DLD1 (cell line): ENCODE results near the gene UPF1.
"Not testable (repeated sequence)": the region's sequence is repeated elsewhere in the genome, so short reads cannot be mapped to it uniquely, and the experiment has no call there.

ENCODE experiments used
- in situ Hi-C: cut with HindIII; loops from 2 replicates; pipeline ENCODE4 v1.10.0; 2017; ENCODE audit warnings: low sequenced_read_pairs

UPF1 gene

DNA sequence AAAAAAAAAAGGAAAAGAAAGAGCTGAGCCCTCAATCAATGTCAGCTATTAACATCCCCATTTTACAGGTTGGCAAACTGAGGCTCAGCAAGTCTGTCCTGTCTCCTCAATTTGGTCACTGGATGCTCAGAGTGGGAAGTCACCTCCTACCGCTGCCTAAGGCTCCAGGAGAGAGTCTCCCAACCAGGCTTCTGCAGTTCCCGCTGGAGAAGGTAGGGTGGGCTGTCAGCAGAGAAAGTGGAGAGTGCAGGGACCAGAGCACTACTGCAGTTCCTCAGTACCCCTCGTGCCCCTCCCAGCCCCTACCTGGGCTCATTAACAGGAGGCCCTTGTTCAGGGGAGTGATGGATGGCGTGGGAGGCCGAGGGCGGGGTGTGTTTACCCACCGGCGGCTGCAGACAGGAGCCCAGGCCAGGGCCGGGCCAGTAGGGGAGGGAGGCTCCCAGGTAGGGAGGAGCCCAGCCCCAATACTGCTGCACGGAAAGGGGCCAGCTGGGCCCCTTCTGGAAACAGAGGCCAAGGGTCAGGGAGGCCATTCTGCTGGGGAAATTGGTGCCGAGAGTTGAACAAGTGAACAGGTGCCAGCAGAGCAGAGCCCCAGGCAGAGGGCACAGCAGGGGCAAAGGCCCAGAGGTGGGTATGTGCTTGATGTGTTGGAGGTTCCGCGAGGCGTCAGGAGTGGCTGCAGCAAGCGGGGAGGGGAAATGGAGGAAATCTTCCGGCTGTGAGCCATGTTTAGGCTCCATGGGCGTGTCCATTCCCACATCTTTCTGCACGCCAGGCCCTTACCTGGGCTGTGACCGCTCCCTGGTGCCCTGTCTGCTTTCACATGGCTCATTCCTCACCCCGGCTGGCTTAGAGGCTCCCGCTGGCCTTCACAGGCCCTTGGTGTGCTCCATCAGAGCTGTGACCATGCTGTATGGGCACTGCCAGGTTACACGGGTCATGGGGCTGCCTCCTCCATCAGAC, 33.1 kb upstream of the UPF1 start:
- in situ Hi-C loops = no loop called here

DNA sequence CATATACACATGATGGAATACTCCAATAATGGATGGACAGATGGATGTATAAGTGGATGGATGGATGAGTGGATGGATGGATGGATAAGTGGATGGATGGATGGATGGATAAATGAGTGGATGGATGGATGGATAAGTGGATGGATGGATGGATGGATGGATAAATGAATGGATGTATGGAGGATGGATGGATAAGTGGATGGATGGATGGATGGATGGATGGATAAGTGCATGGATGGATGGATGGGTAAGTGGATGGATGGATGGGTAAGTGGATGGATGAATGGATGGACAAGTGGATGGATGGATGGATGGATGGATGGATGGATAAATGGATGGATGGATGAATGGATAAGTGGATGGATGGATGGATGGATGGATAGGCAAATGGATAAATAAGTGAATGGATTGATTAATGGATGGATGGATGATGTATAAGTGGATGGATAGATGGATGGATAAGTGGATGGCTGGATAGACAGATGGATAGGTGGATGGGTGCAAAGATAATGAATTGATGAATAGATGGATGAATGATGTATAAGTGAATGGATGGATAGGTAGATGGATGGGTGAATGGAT, 32.3 kb upstream of the UPF1 start:
- in situ Hi-C loops = no loop called here

DNA sequence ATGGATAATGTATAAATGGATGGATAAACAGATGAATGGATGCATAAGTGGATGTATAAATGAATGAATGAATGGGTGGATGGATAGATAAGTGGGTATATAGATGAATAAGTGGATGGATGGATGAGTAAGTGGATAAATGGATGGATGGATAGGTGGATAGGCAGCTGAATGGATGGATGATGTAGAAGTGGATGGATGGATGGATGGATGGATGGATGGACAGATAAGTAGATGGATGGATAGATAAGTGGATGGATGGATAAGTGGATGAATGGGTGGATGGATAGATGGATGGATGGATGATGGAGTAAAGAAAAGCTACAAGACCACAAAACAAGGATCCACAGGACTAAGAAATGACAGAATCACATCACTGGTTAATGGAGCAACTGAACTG, 31.7 kb upstream of the UPF1 start:
- in situ Hi-C loops = no loop called here

DNA sequence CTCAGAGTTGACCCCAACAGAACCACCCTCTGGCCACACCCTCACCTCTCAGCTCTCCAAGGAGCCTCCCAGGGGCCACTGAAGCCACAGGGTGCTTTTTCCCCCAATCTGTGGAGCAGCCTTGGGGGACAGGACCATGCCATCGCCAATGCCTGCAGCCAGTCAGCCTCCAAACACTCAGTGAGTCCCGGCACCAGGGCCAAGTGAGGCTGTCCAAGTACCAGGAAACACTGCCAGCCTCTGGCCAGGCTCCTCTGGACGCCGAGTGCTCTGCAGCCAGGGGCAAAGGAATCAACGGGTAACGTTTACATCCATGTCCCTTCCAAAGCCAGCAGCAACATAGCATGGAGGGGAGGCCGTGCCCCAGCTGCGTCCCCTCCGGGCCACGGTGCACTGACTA, 31.1 kb upstream of the UPF1 start:
- in situ Hi-C loops = no loop called here

DNA sequence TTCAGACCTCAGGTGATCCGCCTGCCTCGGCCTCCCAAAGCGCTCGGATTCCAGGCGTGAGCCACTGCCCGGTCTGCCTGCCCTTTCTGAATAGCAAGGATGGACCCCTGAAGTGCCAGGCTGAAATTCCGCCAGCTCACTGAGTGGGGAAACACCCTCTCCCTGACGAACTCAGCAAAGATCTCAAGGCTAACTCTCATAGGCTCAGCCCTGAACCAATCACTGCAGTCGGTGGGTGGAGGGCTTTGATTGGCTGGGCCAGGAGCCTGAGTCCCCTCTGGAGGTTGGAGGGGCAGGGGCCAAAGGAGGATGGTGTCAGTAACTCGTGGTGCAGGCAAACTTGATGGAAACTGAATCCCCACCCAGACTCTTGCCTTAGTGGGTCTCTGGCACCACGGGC, 29.4 kb upstream of the UPF1 start:
- in situ Hi-C loops = no loop called here

DNA sequence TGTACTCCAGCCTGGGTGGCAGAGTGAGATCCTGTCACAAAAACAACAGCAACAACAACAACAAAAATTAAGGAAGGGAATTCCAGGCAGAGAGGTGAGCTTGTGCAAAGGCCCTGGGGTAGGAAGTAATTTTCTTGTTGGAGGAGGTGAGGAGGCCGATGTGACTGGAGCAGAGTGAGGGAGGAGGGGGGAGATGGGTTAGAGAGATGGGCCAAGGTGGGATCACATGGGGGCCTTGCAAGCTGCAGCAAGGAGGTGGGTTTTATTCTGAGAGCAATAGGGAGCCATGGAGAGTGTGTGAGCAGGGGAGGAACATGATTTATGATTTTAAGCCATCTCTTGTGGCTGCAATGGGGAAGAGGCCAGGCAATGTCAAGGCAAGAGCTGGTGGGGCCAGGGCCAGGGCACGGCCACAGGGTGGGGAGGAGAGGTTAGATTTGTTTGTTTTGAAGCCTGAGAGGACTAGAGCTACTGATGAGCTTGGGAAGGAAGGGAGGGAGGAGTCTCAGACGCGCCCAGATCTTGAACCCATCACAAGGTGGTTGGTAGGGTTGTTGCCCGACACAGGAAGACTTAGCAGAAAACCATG, 28.1 kb upstream of the UPF1 start:
- in situ Hi-C loops = no loop called here

DNA sequence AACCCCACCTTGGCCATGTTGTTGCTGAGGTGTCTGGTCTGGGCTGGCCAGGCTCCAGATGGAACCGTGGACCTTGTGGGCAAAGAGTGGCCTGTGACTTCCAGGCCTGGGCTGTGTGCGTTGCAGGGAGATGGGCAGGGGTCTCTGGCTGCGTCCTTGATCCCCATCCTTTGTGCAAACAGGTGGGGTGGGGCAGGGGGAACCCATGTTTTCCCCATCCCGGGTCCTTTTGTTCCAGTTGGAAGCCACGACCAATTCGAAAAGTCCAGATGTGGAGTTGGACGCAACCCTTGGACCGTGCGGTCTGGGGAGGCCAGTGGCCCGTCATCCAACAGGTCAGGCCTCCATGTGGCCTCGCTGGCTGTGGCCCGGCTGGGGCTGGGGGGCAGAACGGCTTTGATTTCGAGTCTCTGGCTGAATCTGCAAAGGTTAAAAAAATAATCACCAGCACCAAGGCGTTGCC, 27.6 kb upstream of the UPF1 start:
- in situ Hi-C loops = no loop called here

DNA sequence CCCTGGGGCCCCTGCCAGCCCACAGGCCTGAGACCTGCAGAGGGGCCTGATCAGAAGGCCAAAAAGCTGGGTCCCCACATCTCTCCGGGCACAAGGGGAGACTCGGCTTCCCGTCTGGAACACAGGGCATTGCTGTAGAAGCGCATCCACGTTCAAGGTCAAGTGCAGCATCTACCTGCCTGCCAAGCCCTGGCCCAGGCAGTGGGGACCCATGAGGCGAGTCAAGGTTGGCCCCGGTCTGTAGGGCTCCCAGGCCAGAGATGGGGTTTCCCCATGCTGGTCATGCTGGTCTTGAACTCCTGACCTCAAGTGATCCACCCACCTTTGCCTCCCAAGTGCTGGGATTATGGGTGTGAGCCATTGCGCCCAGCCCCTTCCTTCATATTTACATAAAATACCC, 27.1 kb upstream of the UPF1 start:
- in situ Hi-C loops = no loop called here

DNA sequence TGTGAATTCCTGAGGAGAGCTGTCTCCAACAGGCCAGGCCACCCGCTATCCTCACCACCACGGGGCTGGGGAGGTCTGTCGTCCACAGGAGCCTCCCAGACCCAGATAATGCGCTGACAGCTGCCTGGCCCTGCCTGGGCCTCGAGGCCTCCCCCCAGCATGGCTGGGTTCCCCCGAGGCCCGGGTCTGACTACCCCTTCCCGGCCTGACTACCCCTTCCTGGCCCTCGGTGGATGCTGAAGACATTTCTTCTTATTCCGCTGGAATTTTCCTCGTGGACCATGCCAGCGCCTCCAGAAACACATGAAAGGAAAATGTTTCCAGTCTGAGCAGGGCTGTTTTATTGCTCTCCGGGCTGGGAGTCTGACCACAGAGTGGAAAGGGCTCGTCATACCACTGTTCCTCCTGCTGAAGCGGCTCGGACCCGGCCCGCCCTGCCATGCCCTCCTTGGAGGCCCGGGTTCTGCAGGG, 23.9 kb upstream of the UPF1 start:
- in situ Hi-C loops = no loop called here

DNA sequence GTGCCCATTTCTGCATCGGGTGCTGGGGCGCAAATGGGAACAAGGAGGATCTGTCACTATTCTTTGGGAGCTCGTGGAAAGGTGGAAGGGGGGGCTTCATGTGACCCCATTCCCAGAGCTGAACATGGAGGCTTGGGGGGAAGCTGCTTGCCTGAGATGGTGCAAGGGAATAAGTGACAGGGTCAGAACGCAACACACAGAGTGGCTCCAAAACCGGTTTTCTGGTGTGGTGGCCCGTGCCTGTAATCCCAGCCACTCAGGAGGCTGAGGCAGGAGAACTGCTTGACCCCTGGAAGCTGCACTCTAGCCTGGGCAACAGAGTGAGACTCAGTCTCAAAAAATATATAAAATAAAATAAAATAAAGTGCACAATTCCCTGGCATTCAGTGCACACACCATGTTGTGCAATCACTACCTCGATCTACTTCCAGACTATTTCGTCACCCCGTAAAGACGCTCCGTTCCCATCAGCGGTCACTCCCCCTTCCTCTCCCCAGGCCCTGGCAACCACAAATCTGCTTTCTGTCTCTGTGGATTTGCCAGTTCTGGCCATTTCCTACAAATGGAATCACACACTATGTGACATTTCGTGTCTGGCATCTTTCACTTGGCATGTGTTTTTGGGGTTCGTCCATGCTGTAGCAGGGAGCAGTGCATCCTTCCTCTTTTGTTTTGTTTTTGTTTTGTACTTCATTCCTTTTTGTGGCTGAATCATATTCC, 22.4 kb upstream of the UPF1 start:
- in situ Hi-C loops = no loop called here

DNA sequence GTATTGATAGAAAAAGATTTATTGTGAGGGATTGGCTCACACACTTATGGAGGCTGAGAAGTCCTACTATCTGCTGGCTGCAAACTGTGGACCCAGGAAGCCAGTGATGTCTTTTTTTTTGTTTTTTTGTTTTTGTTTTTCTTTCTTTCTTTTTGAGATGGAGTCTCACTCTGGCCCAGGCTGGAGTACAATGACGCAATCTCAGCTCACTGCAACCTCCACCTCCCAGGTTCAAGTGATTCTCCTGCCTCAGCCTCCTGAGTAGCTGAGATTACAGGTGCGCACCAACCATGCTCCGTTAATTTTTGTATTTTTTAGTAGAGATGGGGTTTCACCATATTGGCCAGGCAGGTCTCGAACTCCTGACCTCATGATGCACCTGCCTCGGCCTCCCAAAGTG, 20.1 kb upstream of the UPF1 start:
- in situ Hi-C loops = not testable (repeated sequence)

DNA sequence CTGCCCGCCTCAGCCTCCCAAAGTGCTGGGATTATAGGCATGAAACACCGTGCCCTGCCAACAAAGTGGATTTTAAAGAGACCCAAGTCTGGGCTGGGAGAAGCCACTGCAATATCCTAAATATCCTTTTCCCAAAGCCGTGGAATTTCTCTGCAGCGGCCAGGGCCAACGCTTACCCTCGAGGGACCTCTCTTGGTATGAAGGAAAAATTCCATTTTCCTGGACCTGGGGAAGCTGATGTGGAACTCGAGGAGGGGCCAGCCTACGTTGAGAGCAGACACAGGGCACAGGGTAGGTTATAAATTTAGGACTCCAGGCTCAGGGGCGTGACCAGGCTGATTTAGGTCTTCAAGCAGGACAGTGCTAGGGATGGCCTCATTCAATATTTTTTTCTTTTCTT, 17.7 kb upstream of the UPF1 start:
- in situ Hi-C loops = no loop called here

DNA sequence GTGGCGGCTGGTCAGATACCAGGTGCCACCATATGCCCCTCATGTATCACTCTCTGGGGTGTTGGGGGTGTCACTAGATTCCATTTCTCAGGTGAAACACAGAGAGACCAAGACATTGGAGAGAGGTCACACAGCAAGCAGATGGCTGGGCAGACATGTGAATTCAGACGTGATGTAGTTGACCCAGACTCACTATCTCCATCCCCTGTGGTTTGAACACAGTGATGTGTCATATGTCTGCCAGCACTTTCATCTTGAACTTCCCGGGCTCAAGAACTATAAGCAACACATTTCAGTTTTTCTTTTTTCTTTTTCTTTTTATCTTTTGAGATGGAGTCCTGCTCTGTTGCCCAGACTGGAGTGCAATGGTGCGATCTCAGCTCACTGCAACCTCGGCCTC, 16.1 kb upstream of the UPF1 start:
- in situ Hi-C loops = no loop called here

DNA sequence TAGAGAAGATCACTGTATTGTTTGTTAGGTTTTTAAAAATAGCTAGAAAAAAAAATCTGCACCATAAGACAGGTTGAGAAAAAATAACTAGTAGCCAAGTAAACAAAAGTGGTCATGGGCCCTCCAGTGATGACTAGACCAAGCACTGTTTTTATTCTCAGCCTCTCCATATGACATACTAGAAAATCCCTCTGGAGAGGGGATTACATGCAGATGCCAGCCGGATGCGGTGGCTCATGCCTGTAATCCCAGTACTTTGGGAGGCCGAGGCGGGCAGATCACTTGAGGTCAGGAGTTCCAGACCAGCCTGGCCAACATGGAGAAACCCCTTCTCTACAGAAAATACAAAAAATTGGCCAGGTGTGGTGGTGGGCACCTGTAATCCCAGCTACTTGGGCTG, 15.1 kb upstream of the UPF1 start:
- in situ Hi-C loops = not testable (repeated sequence)

DNA sequence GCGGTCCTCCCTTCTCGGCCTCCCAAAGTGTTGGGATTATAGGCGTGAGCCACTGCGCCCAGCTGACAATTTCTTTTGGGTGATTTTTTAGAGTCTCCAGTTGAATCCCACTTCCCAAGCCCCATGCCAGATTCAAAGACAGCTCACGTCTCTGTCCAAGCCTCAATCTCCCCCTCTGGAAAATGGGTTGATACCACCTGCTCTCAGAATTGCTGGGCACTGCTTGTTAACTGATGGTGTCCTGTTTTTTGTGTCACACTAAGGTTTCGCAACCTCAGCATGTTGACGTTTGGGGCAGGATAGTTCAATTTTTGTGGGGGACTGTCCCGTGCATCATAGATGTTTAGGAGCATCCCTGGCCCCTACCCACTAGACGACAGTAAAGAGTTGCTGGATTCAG, 14.2 kb upstream of the UPF1 start:
- in situ Hi-C loops = no loop called here

DNA sequence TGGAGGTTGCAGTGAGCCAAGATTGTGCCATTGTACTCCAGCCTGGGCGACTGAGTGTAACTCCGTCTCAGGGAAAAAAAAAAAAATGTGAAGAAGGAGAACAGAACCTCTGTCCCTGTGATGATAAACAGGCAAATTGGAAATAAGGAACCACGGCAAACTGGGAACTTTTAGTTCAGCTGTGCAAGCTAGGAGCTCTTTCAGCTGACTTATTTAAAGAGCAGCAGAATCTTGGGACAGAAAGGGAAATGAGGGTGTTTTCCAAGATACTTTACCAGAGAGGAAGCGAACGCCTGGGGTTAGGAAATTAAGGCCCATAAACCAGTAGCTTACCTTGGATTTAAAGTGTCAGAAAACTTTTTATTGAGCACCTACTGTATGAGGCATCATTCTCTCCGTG, 3.0 kb upstream of the UPF1 start:
- in situ Hi-C loops = no loop called here

DNA sequence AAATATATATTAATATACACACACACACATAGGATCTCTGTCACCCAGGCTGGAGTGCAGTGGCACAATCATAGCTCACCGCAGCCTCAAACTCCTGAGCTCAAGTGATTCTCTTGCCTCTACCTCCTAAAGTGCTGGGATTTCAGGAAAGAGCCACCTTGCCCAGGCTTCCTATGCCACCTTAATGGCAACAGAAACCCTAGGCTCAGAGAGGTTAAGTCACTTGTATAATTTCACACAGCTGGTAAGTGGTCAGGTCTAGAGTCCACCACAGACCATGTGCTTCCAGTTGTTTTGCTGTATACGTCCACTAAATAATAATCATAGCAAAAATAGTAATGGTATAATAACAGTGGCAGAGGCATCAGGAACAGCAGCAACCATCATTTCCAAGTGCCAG, 1.3 kb upstream of the UPF1 start:
- in situ Hi-C loops = no loop called here

DNA sequence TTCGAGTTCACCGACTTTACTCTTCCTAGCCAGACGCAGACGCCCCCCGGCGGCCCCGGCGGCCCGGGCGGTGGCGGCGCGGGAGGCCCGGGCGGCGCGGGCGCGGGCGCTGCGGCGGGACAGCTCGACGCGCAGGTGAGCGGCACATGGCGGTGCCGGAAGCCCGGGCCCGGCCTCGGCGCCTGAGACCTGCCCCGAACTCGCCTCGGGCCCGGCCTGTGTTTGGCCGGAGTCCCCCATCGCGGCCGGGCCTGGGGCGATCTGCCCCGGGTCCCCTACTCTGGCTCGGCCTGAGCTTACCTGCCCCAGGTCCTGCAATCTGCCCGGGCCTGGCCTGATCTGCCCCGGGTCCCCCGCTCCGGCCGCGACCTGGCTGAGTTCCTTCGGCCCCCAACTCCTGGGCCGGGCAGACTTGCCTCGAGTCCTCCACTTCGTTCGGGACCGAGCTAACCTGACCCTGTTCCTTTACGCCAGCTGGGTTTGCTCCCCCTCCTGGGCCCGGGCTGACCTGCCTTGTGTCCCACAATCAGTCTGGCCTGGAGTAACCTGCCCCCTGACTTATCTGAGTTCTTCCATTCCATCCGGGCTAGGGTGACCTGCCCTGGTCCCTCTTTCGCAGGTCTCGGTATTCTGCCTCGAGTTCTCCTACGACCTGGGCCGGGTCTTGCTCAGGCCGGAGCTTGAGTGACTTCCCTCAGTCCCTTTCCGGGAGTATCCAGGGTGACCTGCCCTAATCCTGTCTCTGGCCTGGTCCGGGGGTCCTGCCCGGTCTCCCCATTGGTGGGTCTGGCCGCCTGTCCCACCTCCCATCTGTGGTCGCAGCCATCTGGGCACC, 764 bp downstream of the UPF1 start:
- in situ Hi-C loops = no loop called here

DNA sequence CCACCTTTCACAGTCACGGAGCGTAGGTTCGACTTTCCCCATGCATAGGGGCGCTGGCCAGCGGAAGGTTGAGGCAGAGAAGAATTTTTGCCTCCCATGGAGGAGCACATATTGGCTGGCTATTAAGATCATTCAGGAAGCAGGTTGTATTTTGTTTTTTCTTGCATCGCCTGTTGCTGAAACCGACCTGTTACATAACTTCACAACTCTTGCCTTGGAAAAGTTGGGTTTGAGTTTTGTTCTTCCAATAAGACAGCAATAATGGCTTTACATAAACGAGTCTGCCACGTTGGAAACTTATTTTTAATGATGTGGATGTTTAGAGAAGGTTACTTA, 1.4 kb downstream of the UPF1 start:
- in situ Hi-C loops = no loop called here

DNA sequence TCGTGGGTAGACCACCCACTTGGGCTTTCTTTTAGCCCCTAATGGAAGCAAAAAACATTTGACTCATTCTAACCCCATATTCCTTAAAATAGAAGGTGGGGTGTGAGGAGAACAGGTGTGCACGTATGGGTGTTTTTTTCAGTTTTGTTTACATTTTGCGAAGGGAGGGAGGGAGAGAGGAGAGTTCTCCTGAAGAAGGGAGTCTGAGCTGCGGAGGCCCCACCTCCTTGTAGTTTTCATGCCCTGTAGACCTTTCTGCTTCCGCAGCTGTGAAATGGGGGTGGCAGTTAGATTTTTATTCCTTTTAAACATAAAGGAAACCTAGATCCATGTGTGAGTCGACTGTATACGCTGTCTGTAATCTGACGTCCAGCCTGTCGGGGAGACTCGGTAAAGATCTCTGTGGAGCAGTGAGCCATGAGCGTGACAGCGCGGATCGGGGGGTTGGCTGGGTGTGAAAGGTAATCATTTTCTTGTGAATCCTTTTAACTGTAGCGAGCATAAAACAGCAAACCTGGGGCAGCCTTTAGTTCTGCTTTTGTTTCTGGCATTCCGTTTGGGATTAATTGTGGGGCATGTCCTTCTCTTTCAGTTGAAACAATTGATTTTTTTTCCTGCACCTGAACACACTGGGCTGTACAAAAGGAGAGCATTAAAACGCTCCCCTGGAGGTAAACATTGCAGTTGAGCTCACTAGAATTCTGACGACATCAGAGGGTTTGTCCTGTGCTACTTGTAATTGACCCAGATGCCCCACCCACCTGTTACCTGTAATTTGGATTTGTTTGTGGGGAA, 2.3 kb downstream of the UPF1 start:
- in situ Hi-C loops = no loop called here
